Measurements from ENCODE around the gene BMS1.

BMS1 gene

GRCh38 chr10:42769173-42769572 lies 13.4 kb upstream of the BMS1 start:
- DNase-seq (ENCODE audit: low spot score): no peak
- TF ChIP-seq CTCF (IDR thresholded peaks at IDR 0.05; ENCODE audit: extremely low read depth, insufficient read depth, missing control alignments): no peak
- in situ Hi-C loops (cut with MboI; ENCODE audit: low pct_unique_long_range_greater_than_20kb, low sequenced_read_pairs, unreplicated experiment): no loop called here

- in situ Hi-C loops (cut with MboI; ENCODE audit: low pct_unique_long_range_greater_than_20kb, low sequenced_read_pairs, unreplicated experiment): no loop called here
- DNase-seq (ENCODE audit: low spot score): no peak
- no peak for TF ChIP-seq CTCF (IDR thresholded peaks at IDR 0.05; ENCODE audit: extremely low read depth, insufficient read depth, missing control alignments)
Observed at GRCh38 chr10:42769673-42770072, 12.9 kb upstream of the BMS1 start.

GRCh38 chr10:42776681-42777080 lies 5.9 kb upstream of the BMS1 start:
- in situ Hi-C loops (cut with MboI; ENCODE audit: low pct_unique_long_range_greater_than_20kb, low sequenced_read_pairs, unreplicated experiment): no loop called here
- DNase-seq (ENCODE audit: low spot score): no peak
- TF ChIP-seq CTCF (IDR thresholded peaks at IDR 0.05; ENCODE audit: extremely low read depth, insufficient read depth, missing control alignments): no peak

GRCh38 chr10:42780456-42780855 lies 2.1 kb upstream of the BMS1 start:
- TF ChIP-seq CTCF (IDR thresholded peaks at IDR 0.05; ENCODE audit: extremely low read depth, insufficient read depth, missing control alignments): no peak
- DNase-seq (ENCODE audit: low spot score): no peak
- in situ Hi-C loops (cut with MboI; ENCODE audit: low pct_unique_long_range_greater_than_20kb, low sequenced_read_pairs, unreplicated experiment): no loop called here

GRCh38 chr10:42781893-42782445 lies 626 bp upstream of the BMS1 start:
- TF ChIP-seq CTCF (IDR thresholded peaks at IDR 0.05; ENCODE audit: extremely low read depth, insufficient read depth, missing control alignments): no peak
- in situ Hi-C loops (cut with MboI; ENCODE audit: low pct_unique_long_range_greater_than_20kb, low sequenced_read_pairs, unreplicated experiment): no loop called here
- DNase-seq (ENCODE audit: low spot score): no peak

GRCh38 chr10:42783181-42783549 lies 570 bp downstream of the BMS1 start:
- no peak for DNase-seq (ENCODE audit: low spot score)
- in situ Hi-C loops (cut with MboI; ENCODE audit: low pct_unique_long_range_greater_than_20kb, low sequenced_read_pairs, unreplicated experiment): no loop called here
- TF ChIP-seq CTCF (IDR thresholded peaks at IDR 0.05; ENCODE audit: extremely low read depth, insufficient read depth, missing control alignments): no peak

GRCh38 chr10:42785759-42786158 lies 3.2 kb downstream of the BMS1 start:
- in situ Hi-C loops (cut with MboI; ENCODE audit: low pct_unique_long_range_greater_than_20kb, low sequenced_read_pairs, unreplicated experiment): no loop called here
- DNase-seq (ENCODE audit: low spot score): no peak
- TF ChIP-seq CTCF (IDR thresholded peaks at IDR 0.05; ENCODE audit: extremely low read depth, insufficient read depth, missing control alignments): no peak

Measured in GM13977 (cell line).